ACHN (cell line): Measurements from ENCODE around the gene DOCK2.

Experiments
- DNase-seq: peaks from one replicate; pipeline ENCODE4 v3.0.0-alpha.2; 2015
- in situ Hi-C: cut with HindIII; loops from 2 replicates; pipeline ENCODE4 v1.10.0; 2017; ENCODE audit warnings: low sequenced_read_pairs, low pct_ligation_motif_present, low pct_unique_long_range_greater_than_20kb

DOCK2 gene

GRCh38 chr5:169667896-169668674, 31.0 kb downstream of the DOCK2 start:
- in situ Hi-C loops: no loop called here
- no peak for DNase-seq

DNA sequence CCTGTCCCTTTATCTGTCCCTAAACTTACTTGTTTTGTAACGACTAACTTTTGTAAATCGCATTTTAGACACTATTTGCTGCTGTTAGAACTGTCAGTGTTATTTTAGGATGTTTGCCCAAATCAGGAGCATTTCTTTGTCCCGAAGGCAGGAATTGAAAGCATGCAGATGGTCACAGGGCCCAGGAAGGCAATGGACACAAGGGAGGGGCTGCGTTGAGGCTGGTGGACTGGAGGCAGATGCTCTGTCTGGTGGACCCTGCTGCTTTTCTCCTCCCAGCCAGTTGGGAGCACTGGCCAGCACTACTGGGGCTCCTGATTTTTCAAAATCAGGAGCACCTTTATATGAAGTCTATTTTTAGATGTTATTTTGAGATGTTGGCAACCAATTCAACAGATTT, 31.7 kb downstream of the DOCK2 start:
- DNase-seq: no peak
- in situ Hi-C loops: no loop called here

DNA sequence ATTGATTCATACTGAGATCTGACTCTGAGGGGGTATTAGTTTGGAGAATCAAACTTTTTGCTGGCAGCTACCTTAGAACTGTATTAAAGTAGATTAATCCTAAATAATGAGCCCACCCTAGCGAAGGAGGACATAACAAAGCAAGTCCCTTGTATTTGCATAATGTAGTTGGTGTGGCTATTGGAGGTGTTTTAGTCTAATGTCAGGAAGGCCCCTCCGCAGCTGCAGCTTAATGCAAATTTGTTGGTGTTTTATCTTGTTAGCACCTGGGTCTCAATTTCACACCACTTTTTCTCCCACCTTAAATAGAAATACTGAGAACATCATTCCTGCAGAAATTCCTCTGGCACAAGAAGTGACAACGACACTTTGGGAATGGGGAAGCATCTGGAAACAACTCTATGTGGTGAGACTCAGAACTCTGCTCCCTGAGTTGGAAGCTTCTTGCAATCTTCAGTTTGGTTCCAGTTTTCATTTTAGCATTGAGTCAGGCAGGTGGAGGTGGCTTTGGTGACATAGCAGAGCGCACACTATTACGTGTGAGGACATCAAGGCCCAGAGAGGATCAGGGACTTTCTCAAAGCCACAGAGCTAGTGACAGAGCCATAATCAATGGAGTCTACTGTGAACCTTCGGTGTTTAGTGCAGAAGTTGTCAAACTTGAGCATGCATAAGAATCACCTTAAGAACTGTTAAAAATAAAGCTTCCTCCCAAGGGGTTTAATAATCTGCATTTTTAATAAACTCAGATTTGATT, 33.9 kb downstream of the DOCK2 start:
- in situ Hi-C loops: no loop called here

DNA sequence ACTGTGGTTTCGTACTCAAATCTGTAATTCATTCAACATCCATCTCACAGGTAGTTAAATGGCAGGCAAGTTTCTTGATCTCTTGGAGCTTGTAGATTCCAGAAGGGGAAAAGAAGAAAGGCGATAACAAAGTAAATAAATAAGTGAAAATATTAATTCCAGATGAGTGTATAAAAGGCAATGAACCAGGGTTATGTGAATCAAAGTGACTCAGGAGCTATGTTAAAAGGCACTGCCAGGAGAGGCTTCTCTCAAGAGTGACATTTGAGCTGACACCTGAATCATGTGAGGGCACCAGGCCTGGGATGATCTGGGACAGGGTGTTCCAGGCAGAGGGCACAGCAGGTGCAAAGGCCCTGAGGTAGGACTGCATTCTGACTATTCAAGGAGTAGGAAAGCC, 45.0 kb downstream of the DOCK2 start:
- in situ Hi-C loops: no loop called here
- no peak for DNase-seq

More for the DNA sequence above, 33.9 kb downstream of the DOCK2 start:
- DNase-seq: no peak

- no peak for DNase-seq
- in situ Hi-C loops: no loop called here
These were observed 49.1 kb downstream of the DOCK2 start for GRCh38 chr5:169686137-169686536.

- no peak for DNase-seq
- in situ Hi-C loops: no loop called here
These were observed 51.0 kb downstream of the DOCK2 start for GRCh38 chr5:169688106-169688505.

GRCh38 chr5:169691471-169691870, 54.4 kb downstream of the DOCK2 start:
- no peak for DNase-seq
- in situ Hi-C loops: no loop called here

- peak; percentile 35 for DNase-seq
These were observed 57.1 kb downstream of the DOCK2 start for GRCh38 chr5:169694091-169694625.

GRCh38 chr5:169695025-169695625, 58.0 kb downstream of the DOCK2 start:
- DNase-seq: peak; percentile 87
- in situ Hi-C loops: no loop called here

More at GRCh38 chr5:169694091-169694625, 57.1 kb downstream of the DOCK2 start:
- in situ Hi-C loops: no loop called here

- DNase-seq: peak; percentile 90
- in situ Hi-C loops: no loop called here
These were observed 58.9 kb downstream of the DOCK2 start for GRCh38 chr5:169695919-169696490.

DNA sequence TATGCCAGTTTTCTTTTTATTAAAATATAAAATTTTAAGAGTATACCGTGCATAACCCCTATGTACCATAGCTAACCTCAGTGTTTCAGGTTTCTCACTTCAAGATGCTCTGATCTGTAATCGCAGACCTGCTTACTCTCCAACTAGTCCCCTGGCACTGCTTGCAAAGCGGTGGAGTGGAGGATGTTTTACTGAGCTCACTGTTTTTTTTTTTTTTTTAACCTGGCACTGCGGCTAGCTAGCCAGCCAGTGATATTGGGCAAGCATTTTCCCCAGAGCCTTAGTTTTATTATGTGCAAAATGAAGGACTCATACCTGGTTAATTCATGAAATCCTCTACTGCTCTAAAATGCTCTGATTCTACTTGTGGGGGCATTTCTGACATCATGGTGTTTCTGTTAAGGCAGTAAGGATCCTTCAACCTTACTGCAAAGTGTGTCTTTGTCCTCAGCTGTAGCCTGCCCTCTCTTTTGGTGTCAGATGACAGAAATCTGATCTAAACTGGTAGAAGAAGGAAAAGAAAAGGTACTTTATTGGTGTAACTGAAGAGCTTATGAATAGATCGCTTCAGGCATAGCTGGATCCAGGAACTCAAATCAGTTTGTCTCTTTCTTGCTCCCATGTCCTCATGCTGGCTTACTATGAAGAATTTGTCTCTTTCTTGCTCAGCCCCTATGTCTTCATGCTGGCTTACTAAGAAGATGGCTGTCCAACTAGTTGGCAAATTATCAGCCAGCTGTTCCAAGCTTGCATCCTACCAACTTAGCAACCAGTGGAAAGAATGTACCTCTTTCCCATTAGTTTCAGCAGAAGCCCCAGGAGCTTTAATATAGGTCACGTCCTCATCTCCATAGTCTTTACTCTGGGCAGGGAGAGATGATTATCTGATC, 59.8 kb downstream of the DOCK2 start:
- in situ Hi-C loops: no loop called here
- peak; percentile 43 for DNase-seq

DNA sequence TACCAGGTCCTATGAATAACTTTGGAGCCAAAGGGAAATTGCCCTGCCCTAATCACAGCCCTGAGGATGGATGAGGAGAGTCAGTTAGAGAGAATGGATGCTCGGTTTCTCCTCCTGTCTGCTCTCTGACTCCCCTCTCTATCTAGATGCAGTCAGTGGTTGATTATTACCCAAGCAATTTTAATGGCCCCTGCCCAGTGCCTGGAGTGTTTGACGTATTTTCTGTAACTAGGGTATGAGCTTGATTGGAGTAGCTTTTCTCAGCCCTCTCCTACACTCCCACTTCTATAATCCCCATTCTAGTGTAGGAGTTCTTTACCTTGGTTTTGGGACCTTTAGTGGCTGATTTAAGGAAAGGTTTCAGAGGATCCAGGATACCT, 60.4 kb downstream of the DOCK2 start:
- DNase-seq: peak; percentile 74
- in situ Hi-C loops: no loop called here

- in situ Hi-C loops: no loop called here
- DNase-seq: no peak
These were observed 60.9 kb downstream of the DOCK2 start for GRCh38 chr5:169697976-169698375.

GRCh38 chr5:169700611-169701010, 63.5 kb downstream of the DOCK2 start:
- in situ Hi-C loops: no loop called here
- DNase-seq: no peak

GRCh38 chr5:169701910-169702451, 64.9 kb downstream of the DOCK2 start:
- peak; percentile 53 for DNase-seq
- in situ Hi-C loops: no loop called here

- DNase-seq: no peak
- in situ Hi-C loops: no loop called here
These were observed 65.8 kb downstream of the DOCK2 start for GRCh38 chr5:169702693-169703481.

DNA sequence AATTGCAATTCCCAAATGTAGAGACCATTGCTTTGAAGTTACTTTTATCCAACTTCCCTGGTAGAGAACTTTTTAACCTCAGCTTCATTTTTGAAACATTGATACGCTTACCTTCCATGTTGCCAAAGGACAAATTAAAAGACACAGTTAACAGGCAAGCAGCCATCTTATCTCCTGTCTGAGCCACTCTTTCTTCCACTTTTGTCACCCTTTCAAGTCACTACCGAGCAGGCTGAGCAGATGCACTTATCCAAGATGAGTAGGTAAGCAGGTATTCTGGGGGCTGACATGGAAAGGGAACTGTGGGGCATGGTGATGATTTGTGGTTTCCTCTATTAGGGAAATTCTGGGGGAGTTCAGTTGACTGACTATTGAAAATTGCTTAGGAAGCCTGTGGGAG, 66.7 kb downstream of the DOCK2 start:
- DNase-seq: no peak
- in situ Hi-C loops: no loop called here
